B cell (primary cell): ENCODE results near the gene SH3RF3. TPM values are rescaled to one million over a fixed set of nuclear protein-coding genes. Genes with fewer than 3 reads are reported as not detected.

Experiments
- ATAC-seq: fragments of 200-7000 bp; cut with Tn5 transposase; one replicate; pipeline ENCODE4 v1.10.0; 2021; ENCODE audit warnings: low read depth, mild to moderate bottlenecking, moderate number of reproducible peaks, moderate library complexity
- CTCF ChIA-PET: fragments of 350-600 bp; sonication (Branson Sonifier 250); formaldehyde crosslinking; loops from one replicate; lab custom pipeline; 2021; ENCODE audit warnings: antibody characterized with exemption, inconsistent platforms; lab: Charles Lee
- POLR2A ChIA-PET: fragments of 350-600 bp; sonication (Branson Sonifier 250); formaldehyde crosslinking; loops from one replicate; lab custom pipeline; 2021; ENCODE audit warnings: antibody characterized with exemption; lab: Charles Lee
- DNase-seq: peaks from one replicate; pipeline ENCODE4 v3.0.0; 2013
- H2AFZ ChIP-seq: 2 replicates; pipeline ENCODE4 v1.6.1; 2012; ENCODE audit warnings: mild to moderate bottlenecking, low read depth, low read length; ENCODE audit not compliant: insufficient read depth, poor library complexity, severe bottlenecking
- H3K27ac ChIP-seq, 2 donors: 1 replicate in 1 of 2; 2 replicates in 1 of 2; pipeline ENCODE4 v1.5.1; 2012 to 2013; ENCODE audit warnings: low read length in 2 of 2, mild to moderate bottlenecking in 2 of 2, moderate library complexity in 1 of 2
- H3K27me3 ChIP-seq, 4 experiments: fragments of 200-600 bp in 1 of 4; sonication (generic) in 1 of 4; replicated peaks in 1 of 4; 1 replicate in 2 of 4; 2 replicates in 2 of 4; pipeline versions ENCODE4 v1.6.1 to v1.7.0; 2013 to 2016; ENCODE audit warnings: low read length in 3 of 4, mild to moderate bottlenecking in 2 of 4, mixed read lengths in 1 of 4, moderate library complexity in 1 of 4; ENCODE audit not compliant: insufficient read depth in 4 of 4, control insufficient read depth in 3 of 4; ENCODE audit errors: control extremely low read depth in 1 of 4
- H3K36me3 ChIP-seq, 2 experiments: replicated peaks in 1 of 2; 1 replicate in 1 of 2; 2 replicates in 1 of 2; pipeline versions ENCODE4 v1.6.1 to v1.7.1; 2013; ENCODE audit warnings: low read length in 1 of 2; ENCODE audit not compliant: insufficient read depth in 2 of 2, control insufficient read depth in 1 of 2; ENCODE audit errors: control extremely low read depth in 1 of 2, extremely low read depth in 1 of 2
- H3K4me1 ChIP-seq, 2 donors: fragments of 200-600 bp in 1 of 2; sonication (generic) in 1 of 2; 1 replicate in 1 of 2; 2 replicates in 1 of 2; pipeline versions ENCODE4 v1.5.1 to v1.6.1; 2013 to 2017; ENCODE audit warnings: low read length in 2 of 2; ENCODE audit not compliant: control insufficient read depth in 2 of 2, insufficient read depth in 2 of 2
- H3K4me2 ChIP-seq: replicated peaks from 2 replicates; pipeline ENCODE3; 2012; ENCODE audit warnings: mild to moderate bottlenecking, low read depth, low read length; ENCODE audit not compliant: poor library complexity, severe bottlenecking
- H3K4me3 ChIP-seq, 5 experiments: fragments of 200-600 bp in 1 of 5; sonication (generic) in 1 of 5; 1 replicate in 3 of 5; 2 replicates in 2 of 5; pipeline versions ENCODE4 v1.5.1 to v1.7.0; 2011 to 2016; ENCODE audit warnings: low read length in 4 of 5, mild to moderate bottlenecking in 4 of 5, low read depth in 2 of 5, control low read depth in 1 of 5, moderate library complexity in 1 of 5; ENCODE audit not compliant: insufficient read depth in 1 of 5; ENCODE audit errors: control extremely low read depth in 1 of 5, extremely low read depth in 1 of 5
- H3K79me2 ChIP-seq: fragments of 200-600 bp; sonication (generic); one replicate; pipeline ENCODE4 v1.6.0; 2016; ENCODE audit warnings: low read length; ENCODE audit not compliant: control insufficient read depth, insufficient read depth
- H3K9ac ChIP-seq: fragments of 200-600 bp; sonication (generic); 2 replicates; pipeline ENCODE4 v1.6.1; 2017; ENCODE audit warnings: mild to moderate bottlenecking, low read length, moderate library complexity
- H3K9me3 ChIP-seq, 3 donors: one replicate each; pipeline versions ENCODE4 v1.6.1 to v1.7.1; 2013; ENCODE audit warnings: low read length in 2 of 3; ENCODE audit not compliant: control insufficient read depth in 2 of 3, insufficient read depth in 1 of 3; ENCODE audit errors: control extremely low read depth in 1 of 3
- H4K20me1 ChIP-seq: 2 replicates; pipeline ENCODE4 v1.6.0; 2012; ENCODE audit warnings: mild to moderate bottlenecking, low read length; ENCODE audit not compliant: insufficient read depth, control insufficient read depth, poor library complexity, severe bottlenecking
- H3K27ac Mint-ChIP-seq: one replicate; pipeline ENCODE4 v1.8.0; 2021; ENCODE audit warnings: mixed read lengths
- H3K27me3 Mint-ChIP-seq: one replicate; pipeline ENCODE4 v1.8.0; 2021; ENCODE audit warnings: mixed read lengths
- H3K4me1 Mint-ChIP-seq: one replicate; pipeline ENCODE4 v1.8.0; 2021; ENCODE audit warnings: mixed read lengths
- H3K4me3 Mint-ChIP-seq: one replicate; pipeline ENCODE4 v1.8.0; 2021; ENCODE audit warnings: mixed read lengths
- H3K9me3 Mint-ChIP-seq: one replicate; pipeline ENCODE4 v1.8.0; 2022; ENCODE audit warnings: mixed read lengths; ENCODE audit not compliant: insufficient read depth
- EZH2 ChIP-seq: IDR thresholded peaks from 2 replicates; pipeline ENCODE4 v1.6.1; 2012; ENCODE audit warnings: borderline replicate concordance, low read depth, mild to moderate bottlenecking, moderate library complexity, low read length; ENCODE audit not compliant: insufficient read depth, poor library complexity, severe bottlenecking
- WGBS: methylation state at CpG from one replicate; pipeline ENCODE4 v1.1.5; 2013; ENCODE audit warnings: missing lambda C conversion rate; ENCODE audit not compliant: insufficient coverage; 5-methylcytosine and 5-hydroxymethylcytosine counted together
- intact Hi-C: fragments of 100-400 bp; cut with micrococcal nuclease; formaldehyde crosslinking; loops from one replicate; pipeline ENCODE4 v1.10.0; 2022
- polyA plus RNA-seq: library from polyadenylated mRNA; depleted of rRNA; stranded (reverse); fragments of >200 nt; gene quantifications from 2 replicates; pipeline ENCODE4 v1.2.3, GENCODE V29; 2012
- total RNA-seq, 2 donors: library from RNA; stranded (reverse); fragments of 120-200 nt in 1 of 2; gene quantifications; 1 replicate in 1 of 2; 2 replicates in 1 of 2; pipeline versions ENCODE4 v1.2.3 to v1.2.4, GENCODE V29; 2013 to 2022
- TF ChIP-seq, protein P1 (sequence below): fragments of 200-600 bp; IDR thresholded peaks from one replicate; pipeline ENCODE4 v1.8.0; 2022; ENCODE audit warnings: antibody characterized with exemption, mild to moderate bottlenecking

The SH3RF3 gene
- total and polyA plus RNA-seq, 2 donors (not counting 1 experiment from before 2014, with no cell fraction given) = 0.07 to 1.2 TPM

GRCh38 chr2:109105113-109105512, 23.9 kb upstream of the SH3RF3 start:
- no peak overlapping the region for H3K4me3 Mint-ChIP-seq
- Histone ChIP-seq H2AFZ (no peak overlapping the region), H3K36me3 (no peaks in the 10 kb centered on the region), H3K27me3 (peaks cover 0 to 1% (median under 1%) of the 10 kb centered on the region in 4 experiments), H3K9me3 (no peaks in the 10 kb centered on the region), H3K27ac (no peak overlapping the region), H3K4me2 (no peak overlapping the region), H3K4me3 (no peak overlapping the region), H3K4me1 (no peaks in the 10 kb centered on the region), H4K20me1 (no peaks in the 10 kb centered on the region), H3K79me2 (no peaks in the 10 kb centered on the region), H3K9ac (no peak overlapping the region)
- H3K27me3 Mint-ChIP-seq = peaks cover 14% of the 10 kb centered on the region
- no peak for DNase-seq
- TF ChIP-seq, protein P1, sequence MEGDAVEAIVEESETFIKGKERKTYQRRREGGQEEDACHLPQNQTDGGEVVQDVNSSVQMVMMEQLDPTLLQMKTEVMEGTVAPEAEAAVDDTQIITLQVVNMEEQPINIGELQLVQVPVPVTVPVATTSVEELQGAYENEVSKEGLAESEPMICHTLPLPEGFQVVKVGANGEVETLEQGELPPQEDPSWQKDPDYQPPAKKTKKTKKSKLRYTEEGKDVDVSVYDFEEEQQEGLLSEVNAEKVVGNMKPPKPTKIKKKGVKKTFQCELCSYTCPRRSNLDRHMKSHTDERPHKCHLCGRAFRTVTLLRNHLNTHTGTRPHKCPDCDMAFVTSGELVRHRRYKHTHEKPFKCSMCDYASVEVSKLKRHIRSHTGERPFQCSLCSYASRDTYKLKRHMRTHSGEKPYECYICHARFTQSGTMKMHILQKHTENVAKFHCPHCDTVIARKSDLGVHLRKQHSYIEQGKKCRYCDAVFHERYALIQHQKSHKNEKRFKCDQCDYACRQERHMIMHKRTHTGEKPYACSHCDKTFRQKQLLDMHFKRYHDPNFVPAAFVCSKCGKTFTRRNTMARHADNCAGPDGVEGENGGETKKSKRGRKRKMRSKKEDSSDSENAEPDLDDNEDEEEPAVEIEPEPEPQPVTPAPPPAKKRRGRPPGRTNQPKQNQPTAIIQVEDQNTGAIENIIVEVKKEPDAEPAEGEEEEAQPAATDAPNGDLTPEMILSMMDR = no peak
- no peak for TF ChIP-seq EZH2
- intact Hi-C loops = no loop called here
- WGBS = 95% methylated on average over 4 of the region's 5 CpGs
- CTCF ChIA-PET = no interaction called here
- ATAC-seq = no peak
- H3K27ac Mint-ChIP-seq = no peak overlapping the region
- POLR2A ChIA-PET = no interaction called here
- no peaks in the 10 kb centered on the region for H3K9me3 Mint-ChIP-seq
- H3K4me1 Mint-ChIP-seq = no peaks in the 10 kb centered on the region

GRCh38 chr2:109108740-109109139, 20.3 kb upstream of the SH3RF3 start:
- CTCF ChIA-PET = no interaction called here
- DNase-seq (no peak), ATAC-seq (no peak)
- H3K4me3 ChIP-seq = no peak overlapping the region
- Mint-ChIP-seq H3K27me3 (peaks cover 5% of the 10 kb centered on the region), H3K4me3 (no peak overlapping the region), H3K27ac (no peak overlapping the region), H3K9me3 (no peaks in the 10 kb centered on the region), H3K4me1 (no peaks in the 10 kb centered on the region)
- H3K27ac ChIP-seq = no peak overlapping the region
- 89% methylated on average over 8 of the region's 9 CpGs for WGBS
- H3K4me1 ChIP-seq = no peaks in the 10 kb centered on the region
- intact Hi-C loops = no loop called here
- H3K9ac ChIP-seq = no peak overlapping the region
- no peaks in the 10 kb centered on the region for H4K20me1 ChIP-seq
- no peak overlapping the region for H2AFZ ChIP-seq
- H3K79me2 ChIP-seq = no peaks in the 10 kb centered on the region
- H3K27me3 ChIP-seq = no peaks in the 10 kb centered on the region
- no peaks in the 10 kb centered on the region for H3K36me3 ChIP-seq
- TF ChIP-seq EZH2 = no peak
- TF ChIP-seq, protein P1 = no peak
- POLR2A ChIA-PET = no interaction called here
- no peak overlapping the region for H3K4me2 ChIP-seq
- no peaks in the 10 kb centered on the region for H3K9me3 ChIP-seq
